22Rv1 (cell line): ENCODE results near the gene CUL2.

Source experiments
- CTCF ChIP-seq: fragments of 450-650 bp; IDR thresholded peaks from 2 replicates; pipeline ENCODE4 v1.5.1; 2017; ENCODE audit warnings: mild to moderate bottlenecking
- ZFX ChIP-seq: fragments of 450-650 bp; IDR thresholded peaks from 2 replicates; pipeline ENCODE4 v1.6.1; 2017; ENCODE audit warnings: antibody characterized with exemption, borderline replicate concordance

- no peak for TF ChIP-seq CTCF
- TF ChIP-seq ZFX = no peak
Measured at GRCh38 chr10:35075228-35075627, 14.9 kb downstream of the CUL2 start.
